Measurements from ENCODE around the gene ARHGAP45. TPM values are rescaled to one million over a fixed set of nuclear protein-coding genes. Genes with fewer than 3 reads are reported as not detected.

The ARHGAP45 gene
- total and polyA plus RNA-seq, 9 of the 15 experiments (the other 6 are each of a cell fraction or from before 2014, with no cell fraction given): 0.08 to 22.1 (median 4.2) TPM

GRCh38 chr19:1091544-1092175 lies 24.7 kb downstream of the ARHGAP45 start:
- no peak overlapping the region for H3K4me3 ChIP-seq
- BruUV-seq (replicated peaks): no TSS peak
- H3K9ac ChIP-seq (ENCODE audit: insufficient read depth in 1 of 2, low read depth in 2 of 2, low read length in 2 of 2): peak overlapping the region in 1 of 2 experiments; percentile 26; a peak in 2 of 4 replicates
- ATAC-seq: no peak
- no peak overlapping the region for H2AFZ ChIP-seq (ENCODE audit: low read depth, low read length)
- in situ Hi-C loops (cut with MboI): no loop called here
- FAIRE-seq: no peak
- intact Hi-C loops (cut with micrococcal nuclease): no loop called here
- ChIA-PET CTCF (ENCODE audit: low intra/inter-chr PET ratio) (no interaction called here), POLR2A (interaction anchor here (6.2 kb wide), 1 partner anchor 7 kb away, joined by 45 read pairs; no protein-coding TSS in a partner anchor)
- no peak for DNase-seq (ENCODE audit: extremely low read depth in 1 of 4, low spot score in 3 of 4)
- H3K79me2 ChIP-seq (ENCODE audit: control insufficient read depth, insufficient read depth, low read length): peaks cover 42% of the 10 kb centered on the region
- peaks cover 9 to 65% of the 10 kb centered on the region in 2 experiments; a peak in 4 of 5 replicates for H3K4me1 ChIP-seq (replicated peaks in 1 of 2; ENCODE audit: control insufficient read depth in 2 of 2, insufficient read depth in 2 of 2, low read length in 2 of 2)
- peaks cover 65% of the 10 kb centered on the region for H3K36me3 ChIP-seq (ENCODE audit: control insufficient read depth, insufficient read depth, low read length)
- peaks cover 11% of the 10 kb centered on the region; the same call in 1 of the 2 replicates for H4K20me1 ChIP-seq (replicated peaks; ENCODE audit: control insufficient read depth, insufficient read depth, low read length)
- no peaks in the 10 kb centered on the region for H3K27me3 ChIP-seq (ENCODE audit: control insufficient read depth in 2 of 2, insufficient read depth in 2 of 2, low read length in 2 of 2)
- no peaks in the 10 kb centered on the region for H3K9me3 ChIP-seq (replicated peaks; ENCODE audit: control insufficient read depth, insufficient read depth, low read depth, low read length)
- H3K27ac ChIP-seq (ENCODE audit: extremely low read depth, low read depth, low read length): no peak overlapping the region
- H3K9me1 ChIP-seq (ENCODE audit: control insufficient read depth, insufficient read depth, low read length): no peaks in the 10 kb centered on the region
- no peak overlapping the region for H3K4me2 ChIP-seq (ENCODE audit: insufficient read depth, low read length)
- WGBS (ENCODE audit: insufficient coverage, low coverage, missing lambda C conversion rate): 94% methylated on average over 15 of the region's 27 CpGs
- TF ChIP-seq ZBTB33 (CRISPR knock-in tag; IDR thresholded peaks at IDR 0.05) (peak; percentile 51; the same call in 1 of the 2 replicates), PCBP2 (IDR thresholded peaks at IDR 0.05; ENCODE audit: low read depth, low read length, poor library complexity, severe bottlenecking) (no peak)
